HepG2 (cell line): ENCODE data around the gene FDXR. TPM values are rescaled to one million over a fixed set of nuclear protein-coding genes. Genes with fewer than 3 reads are reported as not detected.
A peak's percentile ranks its signal among the peaks of the same experiment; 100 is the strongest.

ENCODE experiments used
- IKZF4 ChIP-seq: sonication (generic); formaldehyde crosslinking; IDR thresholded peaks from 2 replicates; pipeline ENCODE4 v1.5.1; 2020; ENCODE audit warnings: borderline replicate concordance, mild to moderate bottlenecking, low read depth, missing genetic modification reagents; ENCODE audit errors: not compliant biosample characterization
- KDM5B ChIP-seq: sonication (generic); formaldehyde crosslinking; IDR thresholded peaks from 2 replicates; pipeline ENCODE4 v1.4.0; 2020; ENCODE audit warnings: missing genetic modification reagents, mild to moderate bottlenecking, borderline replicate concordance
- MTA1 ChIP-seq: sonication (generic); formaldehyde crosslinking; IDR thresholded peaks from 2 replicates; pipeline ENCODE4 v1.4.0; 2020; ENCODE audit warnings: missing genetic modification reagents, mild to moderate bottlenecking, borderline replicate concordance
- POGZ ChIP-seq: sonication (generic); formaldehyde crosslinking; IDR thresholded peaks from 2 replicates; pipeline ENCODE4 v1.4.0; 2020; ENCODE audit warnings: mild to moderate bottlenecking, missing genetic modification reagents
- SPEN ChIP-seq: sonication (generic); formaldehyde crosslinking; IDR thresholded peaks from 2 replicates; pipeline ENCODE4 v1.5.1; 2020; ENCODE audit warnings: low read depth, mild to moderate bottlenecking, missing genetic modification reagents
- TMF1 ChIP-seq: sonication (generic); formaldehyde crosslinking; IDR thresholded peaks from 2 replicates; pipeline ENCODE4 v1.8.1; 2022; ENCODE audit warnings: low read depth, missing genetic modification reagents
- ZNF282 ChIP-seq: fragments of 450-650 bp; IDR thresholded peaks from 2 replicates; pipeline ENCODE4 v1.6.1; 2018; ENCODE audit not compliant: partially characterized antibody
- ZNF3 ChIP-seq: IDR thresholded peaks from 2 replicates; pipeline ENCODE4 v1.7.0; 2017; ENCODE audit warnings: inconsistent platforms
- ZNF777 ChIP-seq: sonication (generic); formaldehyde crosslinking; IDR thresholded peaks from 2 replicates; pipeline ENCODE4 v1.4.0; 2020; ENCODE audit warnings: missing genetic modification reagents
- ZNF883 ChIP-seq: sonication (generic); formaldehyde crosslinking; IDR thresholded peaks from 2 replicates; pipeline ENCODE4 v1.5.1; 2020; ENCODE audit warnings: mild to moderate bottlenecking, missing genetic modification reagents; ENCODE audit errors: not compliant biosample characterization
- polyA plus RNA-seq, 8 experiments: library from polyadenylated mRNA; depleted of rRNA in 3 of 8; stranded (reverse) in 7 of 8; unstranded in 1 of 8; fragments of >200 nt; fragmentation: Illumina TruSeq in 4 of 8; extraction: Trizol in 4 of 8; gene quantifications; 2 replicates each; pipeline versions ENCODE4 v1.2.1 to v1.2.3, GENCODE V29; 2011 to 2016; ENCODE audit warnings: low read depth in 4 of 8, missing spikeins in 1 of 8, mixed read lengths in 1 of 8; ENCODE audit not compliant: insufficient read depth in 1 of 8
- total RNA-seq, 5 experiments: library from RNA; depleted of rRNA; stranded (reverse); fragments of >200 nt; fragmentation: Illumina TruSeq; extraction: Trizol; gene quantifications; 2 replicates each; pipeline ENCODE4 v1.2.3, GENCODE V29; 2016; ENCODE audit warnings: low read depth in 1 of 5
- TF ChIP-seq, protein P1 (sequence below), 2 experiments: fragments of 450-650 bp in 1 of 2; sonication (generic) in 1 of 2; formaldehyde crosslinking in 1 of 2; IDR thresholded peaks; 2 replicates each; pipeline versions ENCODE4 v1.6.1 to v1.8.0; 2016 to 2022; ENCODE audit warnings: antibody characterized with exemption in 1 of 2, mild to moderate bottlenecking in 1 of 2, missing genetic modification reagents in 1 of 2
- TF ChIP-seq, protein P2 (sequence below): sonication (generic); formaldehyde crosslinking; IDR thresholded peaks from 2 replicates; pipeline ENCODE4 v1.5.0; 2020; ENCODE audit warnings: missing genetic modification reagents, mild to moderate bottlenecking, borderline replicate concordance
- TF ChIP-seq, protein P3 (sequence below): sonication (generic); formaldehyde crosslinking; IDR thresholded peaks from 2 replicates; pipeline ENCODE4 v1.8.0; 2022; ENCODE audit warnings: missing genetic modification reagents, mild to moderate bottlenecking, inconsistent platforms, borderline replicate concordance
- TF ChIP-seq, protein P4 (sequence below): sonication (generic); formaldehyde crosslinking; IDR thresholded peaks from 2 replicates; pipeline ENCODE4 v1.4.0; 2020; ENCODE audit warnings: missing genetic modification reagents

The FDXR gene
- total and polyA plus RNA-seq, 2 of the 13 experiments (the other 11 are each of a cell fraction or from before 2014, with no cell fraction given), result 23.4 to 116 TPM

GRCh38 chr17:74892974-74893911 is 20.4 kb upstream of the FDXR start, which contains the start of gene FADS6 (continued):
- TF ChIP-seq, protein P1, sequence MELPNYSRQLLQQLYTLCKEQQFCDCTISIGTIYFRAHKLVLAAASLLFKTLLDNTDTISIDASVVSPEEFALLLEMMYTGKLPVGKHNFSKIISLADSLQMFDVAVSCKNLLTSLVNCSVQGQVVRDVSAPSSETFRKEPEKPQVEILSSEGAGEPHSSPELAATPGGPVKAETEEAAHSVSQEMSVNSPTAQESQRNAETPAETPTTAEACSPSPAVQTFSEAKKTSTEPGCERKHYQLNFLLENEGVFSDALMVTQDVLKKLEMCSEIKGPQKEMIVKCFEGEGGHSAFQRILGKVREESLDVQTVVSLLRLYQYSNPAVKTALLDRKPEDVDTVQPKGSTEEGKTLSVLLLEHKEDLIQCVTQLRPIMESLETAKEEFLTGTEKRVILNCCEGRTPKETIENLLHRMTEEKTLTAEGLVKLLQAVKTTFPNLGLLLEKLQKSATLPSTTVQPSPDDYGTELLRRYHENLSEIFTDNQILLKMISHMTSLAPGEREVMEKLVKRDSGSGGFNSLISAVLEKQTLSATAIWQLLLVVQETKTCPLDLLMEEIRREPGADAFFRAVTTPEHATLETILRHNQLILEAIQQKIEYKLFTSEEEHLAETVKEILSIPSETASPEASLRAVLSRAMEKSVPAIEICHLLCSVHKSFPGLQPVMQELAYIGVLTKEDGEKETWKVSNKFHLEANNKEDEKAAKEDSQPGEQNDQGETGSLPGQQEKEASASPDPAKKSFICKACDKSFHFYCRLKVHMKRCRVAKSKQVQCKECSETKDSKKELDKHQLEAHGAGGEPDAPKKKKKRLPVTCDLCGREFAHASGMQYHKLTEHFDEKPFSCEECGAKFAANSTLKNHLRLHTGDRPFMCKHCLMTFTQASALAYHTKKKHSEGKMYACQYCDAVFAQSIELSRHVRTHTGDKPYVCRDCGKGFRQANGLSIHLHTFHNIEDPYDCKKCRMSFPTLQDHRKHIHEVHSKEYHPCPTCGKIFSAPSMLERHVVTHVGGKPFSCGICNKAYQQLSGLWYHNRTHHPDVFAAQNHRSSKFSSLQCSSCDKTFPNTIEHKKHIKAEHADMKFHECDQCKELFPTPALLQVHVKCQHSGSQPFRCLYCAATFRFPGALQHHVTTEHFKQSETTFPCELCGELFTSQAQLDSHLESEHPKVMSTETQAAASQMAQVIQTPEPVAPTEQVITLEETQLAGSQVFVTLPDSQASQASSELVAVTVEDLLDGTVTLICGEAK (IDR thresholded peaks at IDR 0.05), result no peak
- TF ChIP-seq, protein P1 (CRISPR knock-in tag; IDR thresholded peaks at IDR 0.05), result 0 out of 2 replicates have a peak, but pooled peaks have one; percentile 26
- TF ChIP-seq, protein P2, sequence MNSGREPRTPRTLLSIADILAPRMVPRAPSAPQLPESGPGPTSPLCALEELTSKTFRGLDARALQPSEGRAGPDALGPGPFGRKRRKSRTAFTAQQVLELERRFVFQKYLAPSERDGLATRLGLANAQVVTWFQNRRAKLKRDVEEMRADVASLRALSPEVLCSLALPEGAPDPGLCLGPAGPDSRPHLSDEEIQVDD (CRISPR knock-in tag), result peak; percentile 19; the same call in 1 of the 2 replicates
- TF ChIP-seq SPEN (CRISPR knock-in tag) (peak; percentile 49; the same call in 1 of the 2 replicates), IKZF4 (CRISPR knock-in tag) (peak; percentile 60), ZNF282 (no peak), ZNF3 (no peak), TMF1 (0 out of 2 replicates have a peak, but pooled peaks have one; percentile 55), MTA1 (CRISPR knock-in tag) (0 out of 2 replicates have a peak, but pooled peaks have one; percentile 52), ZNF883 (peak; percentile 64), POGZ (no peak), ZNF777 (CRISPR knock-in tag) (0 out of 2 replicates have a peak, but pooled peaks have one; percentile 25), KDM5B (0 out of 2 replicates have a peak, but pooled peaks have one; percentile 19)
- TF ChIP-seq, protein P3, sequence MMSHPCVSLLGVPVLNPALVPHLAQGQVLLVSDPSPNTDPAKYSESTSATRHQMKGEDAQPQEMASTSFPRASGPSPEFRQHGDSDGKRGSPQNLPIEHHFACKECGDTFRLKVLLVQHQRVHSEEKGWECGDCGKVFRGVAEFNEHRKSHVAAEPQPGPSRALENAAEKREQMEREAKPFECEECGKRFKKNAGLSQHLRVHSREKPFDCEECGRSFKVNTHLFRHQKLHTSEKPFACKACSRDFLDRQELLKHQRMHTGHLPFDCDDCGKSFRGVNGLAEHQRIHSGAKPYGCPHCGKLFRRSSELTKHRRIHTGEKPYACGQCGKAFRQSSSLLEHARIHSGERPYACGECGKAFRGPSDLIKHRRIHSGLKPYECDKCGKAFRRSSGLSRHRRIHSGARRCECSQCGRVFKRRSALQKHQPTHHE (CRISPR knock-in tag), result no peak
- TF ChIP-seq, protein P4, sequence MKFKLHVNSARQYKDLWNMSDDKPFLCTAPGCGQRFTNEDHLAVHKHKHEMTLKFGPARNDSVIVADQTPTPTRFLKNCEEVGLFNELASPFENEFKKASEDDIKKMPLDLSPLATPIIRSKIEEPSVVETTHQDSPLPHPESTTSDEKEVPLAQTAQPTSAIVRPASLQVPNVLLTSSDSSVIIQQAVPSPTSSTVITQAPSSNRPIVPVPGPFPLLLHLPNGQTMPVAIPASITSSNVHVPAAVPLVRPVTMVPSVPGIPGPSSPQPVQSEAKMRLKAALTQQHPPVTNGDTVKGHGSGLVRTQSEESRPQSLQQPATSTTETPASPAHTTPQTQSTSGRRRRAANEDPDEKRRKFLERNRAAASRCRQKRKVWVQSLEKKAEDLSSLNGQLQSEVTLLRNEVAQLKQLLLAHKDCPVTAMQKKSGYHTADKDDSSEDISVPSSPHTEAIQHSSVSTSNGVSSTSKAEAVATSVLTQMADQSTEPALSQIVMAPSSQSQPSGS, result no peak
